HepG2 (cell line): Measurements from ENCODE around the gene RPL6. TPM values are rescaled to one million over a fixed set of nuclear protein-coding genes. Genes with fewer than 3 reads are reported as not detected.

Experiments
- ARID4A ChIP-seq: sonication (generic); formaldehyde crosslinking; IDR thresholded peaks from 2 replicates; pipeline ENCODE4 v1.5.0; 2020; ENCODE audit warnings: mild to moderate bottlenecking, missing genetic modification reagents, borderline replicate concordance
- FOSL2 ChIP-seq: sonication (generic); formaldehyde crosslinking; IDR thresholded peaks from 2 replicates; pipeline ENCODE4 v1.4.0; 2020; ENCODE audit warnings: missing genetic modification reagents
- NR2F6 ChIP-seq, 2 experiments: IDR thresholded peaks; 2 replicates each; pipeline ENCODE4 v1.6.1; 2016; ENCODE audit warnings: antibody characterized with exemption in 1 of 2, mild to moderate bottlenecking in 1 of 2
- TERF1 ChIP-seq: sonication (generic); formaldehyde crosslinking; IDR thresholded peaks from 2 replicates; pipeline ENCODE4 v1.8.0; 2022; ENCODE audit warnings: mild to moderate bottlenecking, missing genetic modification reagents, moderate library complexity
- TFDP1 ChIP-seq: IDR thresholded peaks from 2 replicates; pipeline ENCODE4 v1.6.1; 2016; ENCODE audit warnings: missing compliant biosample characterization, missing genetic modification reagents, borderline replicate concordance
- TRAFD1 ChIP-seq: sonication (generic); formaldehyde crosslinking; IDR thresholded peaks from 2 replicates; pipeline ENCODE4 v1.5.1; 2020; ENCODE audit warnings: missing genetic modification reagents, mild to moderate bottlenecking, borderline replicate concordance
- ZBTB25 ChIP-seq: IDR thresholded peaks from 2 replicates; pipeline ENCODE4 v1.6.1; 2018; ENCODE audit warnings: missing genetic modification reagents
- ZNF414 ChIP-seq: sonication (generic); formaldehyde crosslinking; IDR thresholded peaks from 2 replicates; pipeline ENCODE4 v1.5.0; 2020; ENCODE audit warnings: missing genetic modification reagents
- ZNF646 ChIP-seq: sonication (generic); formaldehyde crosslinking; IDR thresholded peaks from 2 replicates; pipeline ENCODE4 v1.9.0; 2021; ENCODE audit warnings: mild to moderate bottlenecking, missing genetic modification reagents
- polyA plus RNA-seq, 8 experiments: library from polyadenylated mRNA; depleted of rRNA in 3 of 8; stranded (reverse) in 7 of 8; unstranded in 1 of 8; fragments of >200 nt; fragmentation: Illumina TruSeq in 4 of 8; extraction: Trizol in 4 of 8; gene quantifications; 2 replicates each; pipeline versions ENCODE4 v1.2.1 to v1.2.3, GENCODE V29; 2011 to 2016; ENCODE audit warnings: low read depth in 4 of 8, missing spikeins in 1 of 8, mixed read lengths in 1 of 8; ENCODE audit not compliant: insufficient read depth in 1 of 8
- total RNA-seq, 5 experiments: library from RNA; depleted of rRNA; stranded (reverse); fragments of >200 nt; fragmentation: Illumina TruSeq; extraction: Trizol; gene quantifications; 2 replicates each; pipeline ENCODE4 v1.2.3, GENCODE V29; 2016; ENCODE audit warnings: low read depth in 1 of 5

The RPL6 gene
- total and polyA plus RNA-seq, 2 of the 13 experiments (the other 11 are each of a cell fraction or from before 2014, with no cell fraction given) = 1,551 to 1,719 TPM

GRCh38 chr12:112418608-112419296 lies 9.3 kb upstream of the RPL6 start, which contains the start of gene PTPN11 (continued):
- no peak for TF ChIP-seq NR2F6 (IDR thresholded peaks at IDR 0.05)
- TF ChIP-seq NR2F6 (CRISPR knock-in tag; IDR thresholded peaks at IDR 0.05) = peak; percentile 51; the same call in 1 of the 2 replicates
- TF ChIP-seq ZNF414 (CRISPR knock-in tag) = peak; percentile 61; the same call in 1 of the 2 replicates
- peak; percentile 64 for TF ChIP-seq FOSL2 (CRISPR knock-in tag)
- TF ChIP-seq TFDP1 = peak; percentile 64; the same call in 1 of the 2 replicates
- peak; percentile 98 for TF ChIP-seq ARID4A (CRISPR knock-in tag)
- TF ChIP-seq TERF1 = no peak
- no peak for TF ChIP-seq TRAFD1 (CRISPR knock-in tag)
- no peak for TF ChIP-seq ZNF646 (CRISPR knock-in tag)
- peak; percentile 83; the same call in 1 of the 2 replicates for TF ChIP-seq ZBTB25 (CRISPR knock-in tag)
